GDM1 (cell line): ENCODE data around the gene ZNF385D.

Experiments used
- DNase-seq: peaks from one replicate; lab custom pipeline; 2025; lab: John Stamatoyannopoulos, UW

Gene ZNF385D

DNA sequence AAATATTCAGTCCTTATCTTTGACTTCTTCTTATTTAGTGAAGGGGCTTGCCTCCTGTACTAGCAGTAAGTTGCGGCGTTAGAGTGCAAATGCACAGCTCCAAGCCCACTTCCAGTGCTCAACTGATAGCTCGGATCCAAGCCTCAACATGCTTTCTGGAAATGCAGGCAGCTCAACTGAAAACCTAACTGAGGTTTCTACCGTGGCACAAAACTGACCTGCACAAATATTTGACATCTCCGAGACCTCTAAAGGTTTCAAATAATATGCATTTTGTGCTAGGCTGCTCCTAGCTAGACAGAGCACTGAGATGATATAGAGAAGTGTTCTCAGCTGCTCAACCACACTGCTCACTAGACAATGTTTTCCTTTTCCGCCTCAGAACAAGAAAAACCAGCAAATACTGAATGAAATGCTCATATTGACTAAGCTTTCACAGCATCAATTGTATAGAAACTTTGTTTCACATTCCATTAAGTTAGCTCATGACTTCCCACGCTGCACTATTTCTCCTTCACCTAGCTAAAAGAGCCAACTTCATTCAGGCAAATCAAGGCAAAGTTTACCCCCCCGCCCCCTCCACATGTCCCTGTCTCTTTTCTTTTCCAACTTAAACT, 822 bp downstream of the ZNF385D start:
- no peak for DNase-seq

DNA sequence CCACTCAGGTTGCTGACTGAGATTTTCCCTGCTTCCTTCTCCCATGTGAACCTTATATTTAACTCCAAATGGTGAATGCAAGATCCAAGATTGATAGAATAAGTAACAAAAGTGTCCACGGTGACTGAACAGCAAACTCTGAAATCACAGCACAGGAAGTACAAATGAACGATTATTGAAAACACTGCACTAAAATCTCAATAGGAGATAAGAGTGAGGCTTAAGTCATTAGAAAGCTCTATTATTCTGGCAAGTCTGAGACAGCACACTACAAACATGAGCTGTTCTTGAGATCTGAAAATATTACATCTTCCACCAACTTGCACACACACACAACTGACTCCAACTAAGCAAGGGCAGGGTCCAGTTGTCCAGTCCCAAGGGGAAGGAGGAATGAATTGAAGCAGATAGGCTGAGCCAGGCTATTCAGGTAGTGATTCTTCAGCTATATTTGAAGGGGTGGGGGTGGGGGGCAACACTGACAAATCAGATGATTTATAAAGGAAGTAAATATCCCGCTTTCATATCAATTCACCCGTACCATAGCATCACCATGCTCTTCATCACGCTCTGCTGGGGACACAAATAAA, 2.9 kb downstream of the ZNF385D start:
- no peak for DNase-seq

DNA sequence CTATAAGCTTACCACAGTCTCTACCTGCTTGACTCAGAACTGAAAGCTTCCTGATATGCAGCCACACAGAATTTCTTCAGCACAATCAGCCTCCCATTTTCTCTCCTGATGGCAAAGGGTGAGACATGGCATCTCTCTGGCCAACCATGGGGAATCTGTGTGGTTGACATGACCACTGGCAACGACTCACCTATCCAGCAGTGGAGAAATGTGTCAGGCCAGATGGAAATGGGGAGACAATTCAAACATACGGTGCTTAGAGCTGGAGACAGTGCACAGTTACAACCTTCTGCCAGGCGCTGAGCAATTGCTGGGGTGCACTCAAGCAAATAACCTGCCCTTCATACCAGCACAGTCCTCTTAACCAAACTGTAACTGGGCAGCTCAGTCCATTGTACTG, 3.6 kb downstream of the ZNF385D start:
- no peak for DNase-seq

DNA sequence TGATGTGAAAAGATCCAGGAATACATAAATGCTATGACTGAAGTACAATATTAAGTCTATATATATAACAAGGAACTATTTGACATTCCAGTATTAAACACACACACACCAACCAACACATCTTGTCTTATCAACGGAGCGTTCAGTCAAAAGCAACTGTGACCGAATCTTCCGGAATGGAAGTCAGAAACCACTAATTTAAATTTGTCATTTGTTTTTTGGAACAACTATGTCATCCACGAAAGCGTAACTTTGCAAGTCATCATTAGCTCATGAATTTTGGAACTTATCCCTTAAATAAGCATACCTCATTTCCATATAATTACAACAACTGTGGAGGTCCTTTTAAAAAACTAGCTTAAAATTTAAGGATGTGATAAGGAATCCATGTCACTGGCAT, 5.0 kb downstream of the ZNF385D start:
- no peak for DNase-seq

DNA sequence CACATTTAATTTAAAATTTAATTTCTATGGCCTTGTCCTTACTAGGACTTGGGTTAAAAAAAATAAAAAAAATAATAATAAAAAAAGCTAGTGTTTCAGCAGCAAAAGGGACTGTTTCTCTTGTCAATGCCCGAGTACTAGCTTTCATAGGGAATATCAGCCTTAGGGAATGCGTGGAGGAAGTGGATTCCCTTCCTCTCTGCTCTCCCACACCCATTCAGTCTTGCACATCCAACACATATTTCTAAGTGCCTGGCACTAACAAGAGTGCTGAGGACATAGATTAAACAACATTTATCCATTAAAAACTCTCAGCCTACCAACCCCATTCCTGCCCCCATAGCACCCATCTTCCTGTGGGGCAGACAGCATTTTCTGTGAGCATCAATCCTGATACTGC, 6.2 kb downstream of the ZNF385D start:
- no peak for DNase-seq

DNA sequence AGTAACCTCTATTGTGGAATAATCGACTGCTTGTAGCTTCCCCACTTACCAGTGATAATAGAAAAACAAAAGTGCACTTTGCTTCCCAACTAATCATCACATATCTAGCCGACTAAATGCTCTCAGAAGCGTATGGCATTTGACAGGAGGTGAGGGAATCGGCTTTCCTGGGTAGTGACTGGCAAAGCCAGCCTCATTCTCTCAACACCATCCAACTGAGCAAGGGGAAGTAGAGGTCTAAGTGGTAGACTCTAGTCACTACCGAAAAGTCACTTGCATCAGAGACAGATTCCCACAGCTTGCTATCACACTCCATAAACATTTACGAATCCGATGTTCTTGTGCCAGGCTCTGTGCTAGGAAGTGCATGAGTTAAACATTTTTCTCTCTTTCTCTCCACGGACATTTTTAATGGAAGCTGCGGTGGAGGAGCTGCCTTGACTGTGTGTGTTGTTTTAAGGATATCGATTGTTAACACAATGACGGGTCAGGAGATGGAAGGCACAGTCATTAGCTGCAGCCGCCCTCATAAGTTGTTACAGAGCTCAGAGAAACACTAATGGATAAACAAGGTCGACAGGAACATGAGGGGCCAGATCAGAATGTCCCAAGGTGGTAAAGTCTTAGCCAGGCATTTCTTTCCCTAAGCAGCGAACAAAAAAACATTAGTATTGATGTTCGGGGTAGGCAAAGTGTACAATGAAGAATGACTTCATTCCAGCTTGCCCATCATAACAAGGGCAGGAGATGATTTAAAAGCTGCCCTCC, 11.9 kb downstream of the ZNF385D start:
- no peak for DNase-seq

DNA sequence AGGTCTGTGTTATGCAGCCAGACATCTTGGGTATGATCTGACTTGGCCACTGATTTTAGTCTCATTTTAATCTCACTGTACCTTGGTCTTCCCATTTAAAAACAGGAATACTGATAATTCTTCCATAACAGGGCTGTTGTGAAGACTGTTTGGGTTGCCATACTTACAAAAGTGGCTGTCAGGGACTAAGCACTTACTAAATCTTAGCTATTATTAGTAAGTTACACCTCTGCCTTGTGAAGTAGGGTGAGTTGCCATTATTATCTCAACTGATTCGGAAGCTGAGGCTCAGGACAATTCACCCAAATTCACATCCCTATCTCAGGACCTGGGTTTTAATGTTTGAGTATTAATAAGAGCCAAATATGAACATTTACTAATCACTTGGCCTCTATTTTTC, 12.7 kb downstream of the ZNF385D start:
- DNase-seq = no peak

DNA sequence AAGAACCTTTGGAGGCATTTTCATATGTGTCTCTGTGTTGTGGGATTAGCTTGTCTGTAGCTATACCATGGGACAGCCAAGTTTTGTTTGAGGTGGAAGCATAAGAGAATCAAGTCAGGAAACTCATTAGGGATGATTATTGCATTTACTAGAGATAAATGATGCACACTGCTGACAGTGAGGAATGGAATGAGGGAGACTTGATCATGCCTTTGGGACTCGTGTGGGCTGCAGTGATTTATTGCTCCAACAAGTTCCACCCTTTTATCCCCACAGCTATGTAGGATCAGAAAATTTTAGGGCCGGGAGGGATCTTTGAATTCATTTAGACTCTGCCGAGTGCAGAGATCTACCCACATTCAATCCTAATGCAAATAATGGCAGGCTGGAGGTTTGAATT, 16.3 kb downstream of the ZNF385D start:
- no peak for DNase-seq

DNA sequence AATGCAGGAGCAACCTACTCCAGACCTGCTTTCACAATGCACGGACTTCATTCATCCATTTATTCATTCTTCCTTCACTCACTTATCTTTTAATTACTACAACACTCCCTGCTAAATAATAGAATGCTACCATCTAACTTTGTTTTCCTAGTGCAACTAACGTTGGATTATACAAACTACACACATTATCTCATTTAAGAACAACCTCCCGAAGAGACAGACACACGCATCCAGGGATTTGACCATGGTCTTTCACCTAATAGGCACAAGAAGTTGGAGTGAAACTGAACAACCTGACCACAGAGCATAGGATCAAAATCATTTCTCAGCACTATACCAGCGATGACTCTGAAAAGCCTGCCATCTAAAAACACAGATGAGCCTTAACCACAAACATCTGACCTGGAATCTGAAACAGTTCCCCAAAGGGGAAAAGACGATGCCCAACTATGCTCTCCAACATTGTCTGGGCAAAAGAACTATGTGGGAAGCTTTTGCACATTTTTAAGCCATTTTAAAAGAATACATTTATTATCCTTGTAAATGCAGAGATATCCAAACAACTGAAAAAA, 21.0 kb downstream of the ZNF385D start:
- no peak for DNase-seq

DNA sequence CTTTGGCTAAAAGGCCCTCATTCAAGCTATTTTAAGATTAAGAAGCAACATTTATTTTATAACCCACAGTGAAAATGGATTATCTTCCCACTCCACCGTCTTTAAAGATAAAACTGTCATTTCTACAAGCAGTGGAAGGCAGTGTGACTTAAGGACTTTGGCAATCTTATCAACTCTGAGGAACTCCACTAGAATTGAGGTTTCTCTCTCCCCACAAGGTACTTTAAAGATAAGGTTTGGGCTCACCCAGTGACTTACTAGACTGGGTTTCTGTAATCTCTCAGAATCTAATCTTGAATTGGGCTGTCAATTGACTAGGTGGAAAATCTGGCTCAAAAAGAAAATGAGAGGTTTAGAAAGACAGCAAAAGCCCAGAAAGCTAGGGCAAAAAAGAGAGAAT, 21.7 kb downstream of the ZNF385D start:
- DNase-seq = no peak

DNA sequence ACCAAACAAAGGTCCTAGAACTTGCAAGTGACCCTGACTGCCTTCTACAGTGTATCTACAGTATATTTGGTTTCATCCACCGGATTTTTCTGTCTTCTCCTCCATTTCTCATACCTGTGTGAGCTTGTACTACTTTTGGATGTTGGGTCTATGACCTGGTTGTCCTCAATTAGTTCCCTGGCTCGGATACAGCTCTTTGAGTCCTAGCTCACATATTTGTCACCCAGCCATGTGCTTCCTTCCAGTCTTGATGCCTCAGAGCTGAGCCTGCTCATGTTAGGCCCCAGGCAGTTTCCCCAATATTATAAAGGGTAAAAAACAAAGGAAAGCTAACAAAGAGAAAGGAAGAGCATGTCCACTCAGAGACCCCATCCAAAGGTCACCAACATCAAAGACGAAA, 28.2 kb downstream of the ZNF385D start:
- DNase-seq = no peak

DNA sequence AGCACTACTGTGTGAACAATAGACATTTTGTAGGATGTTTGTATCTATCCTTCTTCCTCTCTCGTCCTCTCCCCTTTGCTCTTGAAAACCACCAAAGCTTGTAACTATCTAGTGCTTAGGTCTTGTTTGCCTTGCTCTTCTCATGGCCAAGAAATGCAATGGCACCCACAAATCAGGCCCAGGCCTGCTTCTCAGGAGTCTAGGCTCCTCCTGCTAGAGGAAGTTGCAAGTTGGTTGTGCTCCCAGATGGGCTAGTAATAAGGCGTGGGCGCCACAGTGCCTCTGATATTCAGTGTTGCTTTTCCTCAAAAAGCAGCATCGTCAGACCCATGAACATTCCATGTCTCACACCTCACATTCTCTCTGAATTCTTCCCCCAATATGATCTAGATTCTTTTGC, 28.7 kb downstream of the ZNF385D start:
- DNase-seq = no peak

DNA sequence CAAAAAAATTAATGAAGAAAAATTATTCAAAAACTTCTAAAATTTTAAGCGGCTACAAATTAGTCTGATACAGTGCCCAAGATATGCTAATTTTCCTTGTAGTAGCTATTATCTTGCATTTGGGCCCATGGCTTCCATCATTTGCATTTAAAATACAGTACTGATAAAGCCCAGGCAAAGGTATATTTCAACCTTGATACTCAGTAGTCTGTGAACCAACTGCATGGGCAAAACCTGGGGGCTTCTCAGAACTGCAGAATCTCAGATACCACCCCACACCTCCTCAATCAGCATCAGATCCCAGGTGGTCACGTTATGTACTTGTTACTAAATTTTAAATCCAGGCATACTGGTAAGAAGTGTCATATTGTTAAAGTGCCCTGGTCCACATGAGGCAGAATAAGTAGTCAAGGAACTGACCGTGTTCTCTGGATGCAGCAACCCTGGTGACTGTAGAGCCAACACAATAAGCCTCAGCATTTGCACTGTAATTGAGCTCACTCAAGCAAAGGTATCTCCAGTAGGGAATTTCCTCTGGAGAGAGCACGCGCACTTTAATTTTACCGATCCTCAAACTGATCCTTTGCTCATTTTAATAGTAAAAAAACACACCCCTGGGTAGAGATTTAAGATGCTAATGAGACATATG, 31.9 kb downstream of the ZNF385D start:
- DNase-seq = no peak

DNA sequence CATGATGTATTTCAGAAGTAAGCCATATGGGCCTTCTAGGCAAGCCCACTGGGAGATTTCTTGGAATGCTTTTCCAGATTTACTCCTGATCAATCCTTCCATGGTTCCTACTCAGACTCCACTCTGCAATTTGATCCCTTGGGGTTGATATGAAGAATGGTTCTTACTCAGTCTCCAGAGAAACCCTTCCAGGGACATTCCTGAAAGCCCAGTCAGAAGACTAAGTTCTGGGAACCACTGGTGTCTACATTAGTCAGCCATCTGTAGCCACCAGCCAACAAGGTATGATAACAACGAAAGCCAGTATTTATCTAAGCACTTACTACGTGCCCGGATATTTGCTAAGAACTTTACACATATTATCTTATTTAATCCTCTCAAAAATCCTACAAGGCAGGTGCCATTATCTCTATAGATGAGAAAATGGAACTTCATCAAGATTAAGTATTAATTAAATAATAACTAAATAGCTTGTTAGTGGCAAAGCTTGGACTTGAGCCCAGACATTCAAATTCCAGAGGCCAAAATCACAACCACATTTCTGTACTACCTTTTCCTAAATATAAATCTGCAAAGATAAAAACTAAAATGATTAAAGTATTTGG, 32.7 kb downstream of the ZNF385D start:
- no peak for DNase-seq

DNA sequence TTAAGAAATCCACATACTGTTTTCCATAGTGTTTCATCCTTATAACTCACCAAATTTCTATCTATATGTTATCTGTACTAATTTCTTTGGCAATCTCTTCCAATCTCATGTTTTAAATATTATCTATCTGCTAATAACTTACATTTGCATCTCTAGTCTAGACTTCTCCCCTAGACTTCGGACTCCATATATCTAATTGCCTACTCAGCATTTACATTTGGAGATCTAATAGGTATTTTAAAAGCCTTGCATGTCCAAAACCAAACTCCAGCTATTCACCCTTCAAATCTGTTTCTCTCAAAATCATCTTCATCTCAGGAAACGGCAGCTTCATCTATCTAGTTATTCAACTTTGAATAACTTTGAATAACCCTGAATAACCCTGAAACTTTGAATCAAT, 35.3 kb downstream of the ZNF385D start:
- DNase-seq = no peak

DNA sequence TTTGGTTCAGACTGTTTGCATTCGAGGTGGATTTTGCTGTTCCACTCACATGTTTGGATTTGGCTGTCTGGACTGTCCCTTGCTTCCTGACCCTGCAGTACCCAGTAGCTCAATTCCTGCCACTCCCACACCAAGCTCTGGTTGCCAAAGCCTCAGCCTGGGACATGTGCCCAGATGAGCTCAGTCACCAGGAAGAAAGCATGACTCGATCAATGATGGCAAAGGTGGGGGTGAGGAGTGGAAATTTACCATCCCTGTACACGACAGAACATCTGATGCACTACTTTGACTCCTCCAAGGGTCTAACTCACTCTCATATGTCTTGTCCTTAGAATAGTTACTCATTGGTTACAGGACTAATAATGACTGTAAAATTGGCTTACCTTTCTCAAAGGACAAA, 45.2 kb downstream of the ZNF385D start:
- DNase-seq = no peak

DNA sequence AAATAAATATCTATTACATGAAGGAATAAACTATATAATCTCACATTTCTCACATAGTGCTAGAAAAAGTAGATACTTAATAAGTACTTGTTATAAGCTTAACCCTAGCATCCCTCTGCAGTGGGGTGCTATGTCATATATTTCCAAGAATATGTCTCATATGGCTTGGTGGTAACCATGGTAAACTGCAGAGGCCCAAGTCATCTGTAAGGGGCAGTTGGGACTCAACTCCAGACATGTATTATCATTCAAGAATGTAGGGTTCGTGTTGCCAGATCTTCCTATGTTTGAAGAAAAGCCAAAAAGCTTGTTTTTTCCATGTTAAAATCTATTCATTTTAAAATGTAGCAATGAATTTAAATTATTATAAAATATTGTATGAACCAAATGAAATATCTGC, 46.2 kb downstream of the ZNF385D start:
- no peak for DNase-seq

DNA sequence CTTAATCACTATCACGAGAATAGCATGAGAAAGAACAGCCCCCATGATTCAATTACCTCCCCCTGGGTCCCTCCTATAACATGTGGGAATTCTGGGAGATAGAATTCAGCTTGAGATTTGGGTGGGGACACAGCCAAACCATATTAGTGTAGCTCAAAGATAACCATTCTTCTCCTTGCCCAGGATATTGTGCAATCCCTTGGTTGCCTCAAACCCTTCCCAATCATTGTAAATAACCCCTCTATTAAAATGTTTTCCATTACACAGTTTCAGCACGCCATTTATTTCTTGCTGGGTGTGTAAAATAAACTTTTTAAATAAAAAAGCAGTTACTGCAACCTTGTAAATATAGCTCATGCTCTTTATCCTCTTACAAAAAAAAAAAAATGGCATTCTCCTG, 47.7 kb downstream of the ZNF385D start:
- no peak for DNase-seq

DNA sequence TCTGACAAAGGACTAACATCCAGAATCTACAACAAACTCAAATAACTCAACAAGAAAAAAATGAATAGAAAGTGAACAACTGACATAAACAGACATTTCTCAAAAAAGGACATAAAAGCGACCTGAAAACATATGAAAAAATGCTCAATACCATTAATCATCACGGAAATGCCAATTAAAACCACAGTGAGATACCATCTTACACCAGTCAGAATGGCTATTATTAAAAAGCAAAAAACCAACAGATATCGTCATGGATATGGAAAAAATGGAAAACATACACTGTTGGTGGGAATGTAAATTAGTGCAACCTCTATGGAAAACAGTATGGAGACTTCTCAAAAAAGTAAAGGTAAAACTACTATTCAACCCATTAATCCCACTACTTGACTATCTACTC, 53.3 kb downstream of the ZNF385D start:
- no peak for DNase-seq

DNA sequence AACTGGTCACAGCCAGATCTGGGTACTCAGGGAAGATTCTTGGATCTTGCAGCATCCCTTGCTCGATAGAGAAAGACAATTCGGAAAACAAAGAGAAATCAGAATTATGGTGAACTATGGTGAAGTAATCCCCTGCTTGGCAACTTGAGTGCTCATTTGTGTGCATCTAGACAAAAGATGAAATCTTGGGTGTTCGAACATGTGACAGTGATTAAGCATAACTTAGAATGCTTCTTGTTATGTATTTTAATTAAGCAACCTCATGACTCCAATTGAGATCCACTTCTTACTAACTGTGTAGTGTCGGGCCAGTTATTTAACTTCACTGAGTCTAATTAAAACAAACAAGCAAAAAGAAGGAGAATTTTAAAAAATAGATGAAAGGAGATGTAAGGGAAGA, 56.5 kb downstream of the ZNF385D start:
- no peak for DNase-seq

DNA sequence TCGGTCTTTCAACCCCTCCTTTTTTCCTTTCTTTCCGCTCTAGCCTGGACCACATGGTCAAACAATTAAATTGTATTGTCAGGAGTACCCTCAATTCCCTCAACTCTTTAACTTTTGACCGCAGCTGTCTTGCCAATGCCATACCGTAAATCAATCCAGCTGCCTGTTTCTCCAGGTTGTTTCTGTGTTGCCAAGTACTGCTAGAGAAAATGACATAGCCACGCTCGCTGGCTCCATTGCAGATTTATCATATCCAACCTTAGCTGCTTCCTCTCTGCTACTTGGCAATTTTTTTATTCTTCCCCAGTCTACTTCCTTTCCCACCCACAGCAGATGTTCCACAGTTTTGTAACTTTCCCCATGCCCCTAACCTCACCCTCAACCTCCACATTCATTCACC, 60.0 kb downstream of the ZNF385D start:
- DNase-seq = no peak

DNA sequence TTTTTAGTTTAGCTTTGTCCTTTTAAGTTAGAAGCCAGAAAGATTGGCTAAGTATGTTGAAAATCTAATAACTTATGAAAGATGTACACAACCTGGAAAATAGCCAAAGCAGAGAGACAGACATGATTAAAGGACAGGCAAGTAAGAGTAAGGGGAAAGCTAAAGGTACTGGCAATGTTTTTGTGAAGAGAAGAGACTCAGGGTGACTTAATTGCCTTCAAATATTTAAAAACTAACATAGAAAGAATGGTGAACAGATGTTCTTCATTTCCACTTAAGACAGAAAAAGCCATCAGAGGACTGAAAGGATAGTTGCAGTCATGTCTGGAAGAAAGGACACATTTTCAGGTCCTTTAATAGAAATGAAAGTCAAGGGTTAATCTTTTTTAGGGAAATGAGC, 68.8 kb downstream of the ZNF385D start:
- no peak for DNase-seq
